Endodermal cell (in vitro differentiated cells): Measurements from ENCODE around the gene PRR13. TPM values are rescaled to one million over a fixed set of nuclear protein-coding genes. Genes with fewer than 3 reads are reported as not detected.
"Not testable (repeated sequence)": the region's sequence is repeated elsewhere in the genome, so short reads cannot be mapped to it uniquely, and the experiment has no call there.

Experiments used
- DNase-seq: peaks from one replicate; pipeline ENCODE4 v3.0.0-alpha.2; 2017
- H3K27ac ChIP-seq: 2 replicates; pipeline ENCODE4 v1.5.1; 2013; ENCODE audit warnings: mild to moderate bottlenecking, low read depth, low read length, moderate library complexity
- H3K27me3 ChIP-seq: 2 replicates; pipeline ENCODE4 v1.6.1; 2013; ENCODE audit warnings: mild to moderate bottlenecking, low read length, moderate library complexity; ENCODE audit not compliant: insufficient read depth, control insufficient read depth, poor library complexity, severe bottlenecking
- H3K36me3 ChIP-seq: 2 replicates; pipeline ENCODE4 v1.7.0; 2013; ENCODE audit warnings: mild to moderate bottlenecking, low read length, moderate library complexity; ENCODE audit not compliant: control insufficient read depth, insufficient read depth
- H3K4me1 ChIP-seq: one replicate; pipeline ENCODE4 v1.7.0; 2013; ENCODE audit warnings: low read length; ENCODE audit not compliant: control insufficient read depth, insufficient read depth
- H3K4me3 ChIP-seq: 2 replicates; pipeline ENCODE4 v1.5.1; 2013; ENCODE audit warnings: mild to moderate bottlenecking, low read length, moderate library complexity
- H3K9ac ChIP-seq: 2 replicates; pipeline ENCODE4 v1.6.1; 2013; ENCODE audit warnings: mild to moderate bottlenecking, low read length, moderate library complexity; ENCODE audit not compliant: poor library complexity, severe bottlenecking; ENCODE audit errors: extremely low read depth
- H3K9me3 ChIP-seq: 2 replicates; pipeline ENCODE4 v1.6.1; 2013; ENCODE audit warnings: mild to moderate bottlenecking, low read length, moderate library complexity; ENCODE audit not compliant: control insufficient read depth
- H3K27ac Mint-ChIP-seq: 2 replicates; pipeline ENCODE4 v1.8.0; 2020; ENCODE audit warnings: mixed read lengths
- H3K27me3 Mint-ChIP-seq: 2 replicates; pipeline ENCODE4 v1.8.0; 2021; ENCODE audit warnings: mild to moderate bottlenecking, mixed read lengths; ENCODE audit not compliant: insufficient read depth
- H3K36me3 Mint-ChIP-seq: 2 replicates; pipeline ENCODE4 v1.8.0; 2020; ENCODE audit warnings: low read depth, mixed read lengths
- H3K4me1 Mint-ChIP-seq: 2 replicates; pipeline ENCODE4 v1.8.0; 2020; ENCODE audit warnings: mixed read lengths
- H3K4me3 Mint-ChIP-seq: 2 replicates; pipeline ENCODE4 v1.8.0; 2020; ENCODE audit warnings: mild to moderate bottlenecking, moderate library complexity, mixed read lengths
- H3K9me3 Mint-ChIP-seq: 2 replicates; pipeline ENCODE4 v1.8.0; 2020; ENCODE audit warnings: mild to moderate bottlenecking, mixed read lengths
- CTCF ChIP-seq: fragments of 200-600 bp; sonication (generic); conservative IDR thresholded peaks from 2 replicates; pipeline ENCODE4 v1.5.0; 2021; ENCODE audit warnings: antibody characterized with exemption, mild to moderate bottlenecking
- WGBS, 2 experiments: methylation state at CpG; one replicate each; pipeline versions ENCODE4 v1.1.5 to v1.1.7; 2013; ENCODE audit warnings: missing lambda C conversion rate in 2 of 2, mixed read lengths in 1 of 2; ENCODE audit not compliant: insufficient coverage in 1 of 2, insufficient read length in 1 of 2; 5-methylcytosine and 5-hydroxymethylcytosine counted together
- long read RNA-seq, 4 experiments: library from polyadenylated mRNA in 2 of 4; library from RNA in 1 of 4; library from capped mRNA in 1 of 4; stranded (forward) in 3 of 4; unstranded in 1 of 4; transcript quantifications; one replicate each; pipeline ENCODE4 v2.0.0, GENCODE V29; 2020 to 2021; ENCODE audit warnings: inconsistent platforms in 1 of 4
- polyA plus RNA-seq, 2 experiments: library from polyadenylated mRNA; stranded (reverse); fragments of 50-300 nt; gene quantifications; one replicate each; pipeline ENCODE4 v1.2.3, GENCODE V29; 2013
- total RNA-seq, 2 donors: library from RNA; stranded (reverse); fragmentation: NEBNext Ultra II Directional in 1 of 2; extraction: Animal tissue kit (Norgen Biotek cat#: 25700) in 1 of 2; gene quantifications; 2 replicates in 1 of 2; 3 replicates in 1 of 2; pipeline ENCODE4 v1.2.1, GENCODE V29; 2021

PRR13 gene
- 100 to 1,000 TPM; 184 to 209 TPM for total RNA-seq
- polyA plus RNA-seq (2013, experiment 1 of 2): 101 TPM
- polyA plus RNA-seq (2013, experiment 2 of 2): 95.7 TPM
- long read RNA-seq, experiment 1, transcript PRR13-202 (4 exons, 1,229 nt): major isoform, 49 of 96 reads
- long read RNA-seq, experiment 1, partial matches to known transcripts: 31 of 96 reads
- long read RNA-seq, experiment 1, other reads (novel, unspliced or antisense): 8 of 96 reads
- long read RNA-seq, experiment 2, transcript PRR13-209 (4 exons, 625 nt): minor isoform, 33 of 233 reads
- long read RNA-seq, experiment 2, transcript PRR13-202 (4 exons, 1,229 nt): major isoform, 189 of 233 reads
- long read RNA-seq, experiment 2, partial matches to known transcripts: 2 of 233 reads
- long read RNA-seq, experiment 2, other reads (novel, unspliced or antisense): 5 of 233 reads
- long read RNA-seq, experiment 3, transcript PRR13-202 (4 exons, 1,229 nt): major isoform, 138 of 178 reads
- long read RNA-seq, experiment 3, transcript PRR13-209 (4 exons, 625 nt): minor isoform, 17 of 178 reads
- long read RNA-seq, experiment 3, partial matches to known transcripts: 6 of 178 reads
- long read RNA-seq, experiment 3, other reads (novel, unspliced or antisense): 7 of 178 reads
- long read RNA-seq, experiment 4, transcript PRR13-207 (4 exons, 838 nt): minor isoform, 6 of 779 reads
- long read RNA-seq, experiment 4, transcript PRR13-202 (4 exons, 1,229 nt): major isoform, 639 of 779 reads
- long read RNA-seq, experiment 4, transcript PRR13-209 (4 exons, 625 nt): minor isoform, 97 of 779 reads
- long read RNA-seq, experiment 4, partial matches to known transcripts: 11 of 779 reads
- long read RNA-seq, experiment 4, other reads (novel, unspliced or antisense): 20 of 779 reads

- Histone ChIP-seq H3K36me3 (peaks cover 22% of the 10 kb centered on the region), H3K27me3 (no peaks in the 10 kb centered on the region), H3K9ac (peak within 1 kb of the TSS; percentile 85), H3K4me3 (peak within 1 kb of the TSS; percentile 100), H3K27ac (peak within 1 kb of the TSS; percentile 73), H3K4me1 (peaks cover 4% of the 10 kb centered on the region), H3K9me3 (no peaks in the 10 kb centered on the region)
- H3K4me3 Mint-ChIP-seq: peak within 1 kb of the TSS; percentile 89
- peaks cover 26% of the 10 kb centered on the region for H3K36me3 Mint-ChIP-seq
- no peaks in the 10 kb centered on the region for H3K27me3 Mint-ChIP-seq
- peak; percentile 100 for DNase-seq
- peak within 1 kb of the TSS; percentile 94 for H3K27ac Mint-ChIP-seq
- no peaks in the 10 kb centered on the region for H3K9me3 Mint-ChIP-seq
- WGBS, 2 experiments: 8 to 19% methylated on average over 16 to 31 of the region's 31 CpGs
- peaks cover 18% of the 10 kb centered on the region for H3K4me1 Mint-ChIP-seq
- TF ChIP-seq CTCF: no peak
These were observed at the start of gene PRR13 for GRCh38 chr12:53441040-53441833. PRR13 (plus strand) TSS chr12:53441734; CDS start chr12:53442715, 981 bp downstream.

- H3K27me3 Mint-ChIP-seq: no peaks in the 10 kb centered on the region
These were observed 41.6 kb upstream of the PRR13 start for GRCh38 chr12:53399896-53400295.

GRCh38 chr12:53402351-53402750, 39.2 kb upstream of the PRR13 start:
- not testable (repeated sequence) for H3K4me1 ChIP-seq, H3K27me3 ChIP-seq, DNase-seq, H3K27me3 Mint-ChIP-seq, H3K9me3 ChIP-seq, H3K9ac ChIP-seq, H3K4me1 Mint-ChIP-seq, H3K27ac Mint-ChIP-seq, H3K9me3 Mint-ChIP-seq, H3K27ac ChIP-seq, H3K4me3 ChIP-seq, H3K4me3 Mint-ChIP-seq
- peaks cover 48% of the 10 kb centered on the region for H3K36me3 ChIP-seq
- peaks cover 52% of the 10 kb centered on the region for H3K36me3 Mint-ChIP-seq
- WGBS, 2 experiments: 97% methylated on average over 13 to 16 of the region's 16 CpGs

More at GRCh38 chr12:53399896-53400295, 41.6 kb upstream of the PRR13 start:
- no peaks in the 10 kb centered on the region for H3K9me3 ChIP-seq
- no peak overlapping the region for H3K4me3 ChIP-seq
- no peaks in the 10 kb centered on the region for H3K9me3 Mint-ChIP-seq
- 94 to 97% methylated on average over 4 to 7 of the region's 7 CpGs for WGBS, 2 experiments
- H3K27ac ChIP-seq: no peak overlapping the region
- peaks cover 49% of the 10 kb centered on the region for H3K36me3 Mint-ChIP-seq
- no peaks in the 10 kb centered on the region for H3K27me3 ChIP-seq
- no peak for TF ChIP-seq CTCF
- no peak overlapping the region for H3K27ac Mint-ChIP-seq
- no peak overlapping the region for H3K9ac ChIP-seq
- no peaks in the 10 kb centered on the region for H3K4me1 ChIP-seq
- no peak overlapping the region for H3K4me3 Mint-ChIP-seq
- DNase-seq: no peak
- peaks cover 48% of the 10 kb centered on the region for H3K36me3 ChIP-seq
- H3K4me1 Mint-ChIP-seq: no peaks in the 10 kb centered on the region
